ENCODE measurements around the gene HNF1B. TPM values are rescaled to one million over a fixed set of nuclear protein-coding genes. Genes with fewer than 3 reads are reported as not detected.

HNF1B gene
- total RNA-seq, 2 donors from 2014 or later: not detected

GRCh38 chr17:37781451-37781850, 36.6 kb upstream of the HNF1B start:
- ATAC-seq (ENCODE audit: insufficient number of reproducible peaks, low FRiP score, low read depth): no peak
- no peaks in the 10 kb centered on the region for H3K36me3 ChIP-seq
- no peak for DNase-seq (ENCODE audit: low spot score)

DNA sequence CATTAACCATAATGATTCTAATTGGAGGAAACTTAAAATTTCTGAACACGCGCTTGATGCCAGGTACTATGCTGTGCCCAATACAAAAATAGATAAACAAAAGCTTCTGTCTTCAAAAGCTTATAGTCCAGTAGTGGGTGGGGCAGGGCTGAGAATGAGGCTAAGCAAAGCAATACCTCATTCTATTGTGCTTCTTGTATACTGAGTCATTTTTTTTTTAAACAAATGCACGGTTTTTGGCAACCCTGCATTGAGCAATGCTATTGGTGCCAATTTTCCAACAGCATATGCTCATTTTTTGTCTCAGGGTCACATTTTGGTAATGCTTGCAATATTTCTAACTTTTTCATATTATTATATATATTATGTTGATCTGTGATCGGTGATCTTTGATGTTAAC, 34.7 kb upstream of the HNF1B start:
- TF ChIP-seq, protein P1, sequence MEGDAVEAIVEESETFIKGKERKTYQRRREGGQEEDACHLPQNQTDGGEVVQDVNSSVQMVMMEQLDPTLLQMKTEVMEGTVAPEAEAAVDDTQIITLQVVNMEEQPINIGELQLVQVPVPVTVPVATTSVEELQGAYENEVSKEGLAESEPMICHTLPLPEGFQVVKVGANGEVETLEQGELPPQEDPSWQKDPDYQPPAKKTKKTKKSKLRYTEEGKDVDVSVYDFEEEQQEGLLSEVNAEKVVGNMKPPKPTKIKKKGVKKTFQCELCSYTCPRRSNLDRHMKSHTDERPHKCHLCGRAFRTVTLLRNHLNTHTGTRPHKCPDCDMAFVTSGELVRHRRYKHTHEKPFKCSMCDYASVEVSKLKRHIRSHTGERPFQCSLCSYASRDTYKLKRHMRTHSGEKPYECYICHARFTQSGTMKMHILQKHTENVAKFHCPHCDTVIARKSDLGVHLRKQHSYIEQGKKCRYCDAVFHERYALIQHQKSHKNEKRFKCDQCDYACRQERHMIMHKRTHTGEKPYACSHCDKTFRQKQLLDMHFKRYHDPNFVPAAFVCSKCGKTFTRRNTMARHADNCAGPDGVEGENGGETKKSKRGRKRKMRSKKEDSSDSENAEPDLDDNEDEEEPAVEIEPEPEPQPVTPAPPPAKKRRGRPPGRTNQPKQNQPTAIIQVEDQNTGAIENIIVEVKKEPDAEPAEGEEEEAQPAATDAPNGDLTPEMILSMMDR (IDR thresholded peaks at IDR 0.05): no peak
- Histone ChIP-seq H3K4me3 (no peak overlapping the region), H3K27ac (no peak overlapping the region), H3K27me3 (replicated peaks; ENCODE audit: insufficient read depth) (no peaks in the 10 kb centered on the region), H3K36me3 (no peaks in the 10 kb centered on the region), H3K4me1 (ENCODE audit: control insufficient read depth in 1 of 2, low read depth in 2 of 2) (no peaks in the 10 kb centered on the region), H3K9me3 (no peaks in the 10 kb centered on the region)
- DNase-seq (ENCODE audit: low spot score) (no peak), ATAC-seq (ENCODE audit: insufficient number of reproducible peaks, low FRiP score, low read depth) (no peak)

More at GRCh38 chr17:37781451-37781850, 36.6 kb upstream of the HNF1B start:
- Histone ChIP-seq H3K27me3 (replicated peaks; ENCODE audit: insufficient read depth) (no peaks in the 10 kb centered on the region), H3K4me3 (no peak overlapping the region), H3K4me1 (ENCODE audit: control insufficient read depth in 1 of 2, low read depth in 2 of 2) (no peaks in the 10 kb centered on the region), H3K27ac (no peak overlapping the region), H3K9me3 (no peaks in the 10 kb centered on the region)
- TF ChIP-seq, protein P1 (IDR thresholded peaks at IDR 0.05): no peak

- TF ChIP-seq, protein P1 (IDR thresholded peaks at IDR 0.05): no peak
- Histone ChIP-seq H3K27me3 (replicated peaks; ENCODE audit: insufficient read depth) (no peaks in the 10 kb centered on the region), H3K27ac (no peak overlapping the region), H3K4me3 (no peak overlapping the region), H3K4me1 (ENCODE audit: control insufficient read depth in 1 of 2, low read depth in 2 of 2) (no peaks in the 10 kb centered on the region), H3K9me3 (no peaks in the 10 kb centered on the region), H3K36me3 (no peaks in the 10 kb centered on the region)
- DNase-seq (ENCODE audit: low spot score) (no peak), ATAC-seq (ENCODE audit: insufficient number of reproducible peaks, low FRiP score, low read depth) (no peak)
Observed at GRCh38 chr17:37774504-37774903, 29.6 kb upstream of the HNF1B start.

DNA sequence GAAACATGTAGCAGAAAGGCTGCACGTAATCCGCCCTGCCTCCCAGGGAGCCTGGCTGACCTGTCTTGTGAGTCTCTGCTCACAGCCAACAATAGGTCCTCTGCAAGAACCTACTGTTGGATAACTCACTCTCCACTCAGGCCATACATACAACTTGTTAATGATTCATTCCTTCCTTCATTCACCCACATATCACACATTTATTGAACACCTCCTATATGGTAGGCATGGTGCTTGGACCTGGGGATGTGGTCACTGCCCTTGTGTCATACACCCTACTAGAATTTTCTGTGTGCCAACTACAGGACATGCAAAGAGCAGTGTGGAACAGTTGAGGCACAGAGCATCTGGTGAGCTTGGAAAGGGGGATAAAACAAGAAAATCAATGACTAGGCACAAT, 28.1 kb upstream of the HNF1B start:
- H3K36me3 ChIP-seq: no peaks in the 10 kb centered on the region
- ATAC-seq (ENCODE audit: insufficient number of reproducible peaks, low FRiP score, low read depth) (no peak), DNase-seq (ENCODE audit: low spot score) (no peak)
- no peaks in the 10 kb centered on the region for H3K9me3 ChIP-seq
- no peaks in the 10 kb centered on the region for H3K4me1 ChIP-seq (ENCODE audit: control insufficient read depth in 1 of 2, low read depth in 2 of 2)
- H3K4me3 ChIP-seq: no peak overlapping the region
- no peaks in the 10 kb centered on the region for H3K27me3 ChIP-seq (replicated peaks; ENCODE audit: insufficient read depth)
- TF ChIP-seq, protein P1 (IDR thresholded peaks at IDR 0.05): no peak
- H3K27ac ChIP-seq: no peak overlapping the region

- no peak for DNase-seq (ENCODE audit: low spot score)
Observed at GRCh38 chr17:37770631-37771518, 26.0 kb upstream of the HNF1B start.

More at GRCh38 chr17:37770631-37771518, 26.0 kb upstream of the HNF1B start:
- Histone ChIP-seq H3K4me1 (ENCODE audit: control insufficient read depth in 1 of 2, low read depth in 2 of 2) (no peaks in the 10 kb centered on the region), H3K4me3 (no peak overlapping the region), H3K27me3 (replicated peaks; ENCODE audit: insufficient read depth) (no peaks in the 10 kb centered on the region), H3K36me3 (no peaks in the 10 kb centered on the region), H3K9me3 (no peaks in the 10 kb centered on the region), H3K27ac (no peak overlapping the region)
- ATAC-seq (ENCODE audit: insufficient number of reproducible peaks, low FRiP score, low read depth): no peak
- TF ChIP-seq, protein P1 (IDR thresholded peaks at IDR 0.05): peak; percentile 37
